H54 (cell line): Measurements from ENCODE around the gene PRX.
A peak's percentile ranks its signal among the peaks of the same experiment; 100 is the strongest.

Experiments
- DNase-seq: peaks from one replicate; pipeline ENCODE4 v3.0.0; 2011; ENCODE audit warnings: low spot score, mixed read lengths; ENCODE audit not compliant: insufficient read length
- FAIRE-seq: peaks from 3 replicates; lab custom pipeline; 2011; peaks lifted over from hg19 to GRCh38; lab: Jason Lieb, UNC
- POLR2A ChIP-seq: IDR thresholded peaks from 2 replicates; pipeline ENCODE4 v1.6.1; 2011; ENCODE audit warnings: low read depth, mild to moderate bottlenecking, low read length

Gene PRX

GRCh38 chr19:40425450-40426287 is 12.5 kb upstream of the PRX start, which contains the start of gene SERTAD1:
SERTAD1 (minus strand) TSS chr19:40425992; CDS start chr19:40423546, 2,446 bp downstream.
- peak; percentile 100 for TF ChIP-seq POLR2A
- DNase-seq = peak; percentile 98
- peak; percentile 81 for FAIRE-seq

GRCh38 chr19:40424637-40425449 is 11.7 kb upstream of the PRX start:
- TF ChIP-seq POLR2A = peak; percentile 16; the same call in 1 of the 2 replicates
- FAIRE-seq = no peak

GRCh38 chr19:40423938-40424337 is 10.8 kb upstream of the PRX start:
- TF ChIP-seq POLR2A = no peak

More at GRCh38 chr19:40424637-40425449, 11.7 kb upstream of the PRX start:
- DNase-seq = no peak

GRCh38 chr19:40422748-40423566 is 9.8 kb upstream of the PRX start:
- no peak for DNase-seq
- no peak for FAIRE-seq
- no peak for TF ChIP-seq POLR2A

More at GRCh38 chr19:40423938-40424337, 10.8 kb upstream of the PRX start:
- no peak for FAIRE-seq
- no peak for DNase-seq

GRCh38 chr19:40421993-40422747 is 9.0 kb upstream of the PRX start:
- no peak for TF ChIP-seq POLR2A
- FAIRE-seq (no peak), DNase-seq (no peak)

GRCh38 chr19:40420766-40421765 is 7.9 kb upstream of the PRX start:
- FAIRE-seq = peak; percentile 41
- peak; percentile 45 for TF ChIP-seq POLR2A
- peak; percentile 96 for DNase-seq

GRCh38 chr19:40420451-40420765 is 7.2 kb upstream of the PRX start:
- DNase-seq = no peak
- no peak for TF ChIP-seq POLR2A
- FAIRE-seq = no peak

- FAIRE-seq (no peak), DNase-seq (no peak)
- no peak for TF ChIP-seq POLR2A
Observed at GRCh38 chr19:40419780-40420179, 6.6 kb upstream of the PRX start.

- no peak for TF ChIP-seq POLR2A
- DNase-seq (no peak), FAIRE-seq (no peak)
Observed at GRCh38 chr19:40419066-40419612, 6.0 kb upstream of the PRX start.

GRCh38 chr19:40418040-40418439 is 4.9 kb upstream of the PRX start:
- FAIRE-seq = no peak

GRCh38 chr19:40417643-40417981 is 4.4 kb upstream of the PRX start:
- FAIRE-seq (no peak), DNase-seq (no peak)
- TF ChIP-seq POLR2A = no peak

More at GRCh38 chr19:40418040-40418439, 4.9 kb upstream of the PRX start:
- DNase-seq = no peak
- no peak for TF ChIP-seq POLR2A
